ENCODE results near the gene RFC1.

DNA sequence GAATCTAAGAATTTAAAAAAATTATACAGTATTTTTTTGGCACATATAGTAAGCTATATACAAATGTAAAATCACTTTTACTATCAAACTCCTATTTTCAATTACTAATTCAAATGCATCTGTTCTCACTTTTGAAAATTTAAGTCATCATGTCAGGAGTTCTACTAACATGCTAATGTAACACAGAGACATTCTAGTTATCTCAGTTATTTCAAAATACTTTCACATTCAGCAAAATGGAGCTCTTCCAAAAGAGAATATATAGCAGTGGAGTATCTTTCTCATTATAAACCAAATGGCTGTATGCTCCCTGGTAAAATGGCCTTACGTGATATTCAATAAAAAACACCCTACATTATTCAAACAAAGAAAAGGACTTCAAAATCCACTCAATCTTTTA, 42.3 kb downstream of the RFC1 start:
- TF ChIP-seq POLR2AphosphoS5 (IDR thresholded peaks at IDR 0.05; ENCODE audit: low read depth, low read length) (no peak), SIN3A (IDR thresholded peaks at IDR 0.05; ENCODE audit: borderline replicate concordance, insufficient read depth, low read length) (no peak), TAF1 (IDR thresholded peaks at IDR 0.05; ENCODE audit: borderline replicate concordance, insufficient read depth, low read length) (no peak), FOXP2 (optimal IDR thresholded peaks at IDR 0.05; ENCODE audit: borderline replicate concordance, extremely low read depth, extremely low read length, insufficient read depth) (no peak)
- TF ChIP-seq, protein P1, sequence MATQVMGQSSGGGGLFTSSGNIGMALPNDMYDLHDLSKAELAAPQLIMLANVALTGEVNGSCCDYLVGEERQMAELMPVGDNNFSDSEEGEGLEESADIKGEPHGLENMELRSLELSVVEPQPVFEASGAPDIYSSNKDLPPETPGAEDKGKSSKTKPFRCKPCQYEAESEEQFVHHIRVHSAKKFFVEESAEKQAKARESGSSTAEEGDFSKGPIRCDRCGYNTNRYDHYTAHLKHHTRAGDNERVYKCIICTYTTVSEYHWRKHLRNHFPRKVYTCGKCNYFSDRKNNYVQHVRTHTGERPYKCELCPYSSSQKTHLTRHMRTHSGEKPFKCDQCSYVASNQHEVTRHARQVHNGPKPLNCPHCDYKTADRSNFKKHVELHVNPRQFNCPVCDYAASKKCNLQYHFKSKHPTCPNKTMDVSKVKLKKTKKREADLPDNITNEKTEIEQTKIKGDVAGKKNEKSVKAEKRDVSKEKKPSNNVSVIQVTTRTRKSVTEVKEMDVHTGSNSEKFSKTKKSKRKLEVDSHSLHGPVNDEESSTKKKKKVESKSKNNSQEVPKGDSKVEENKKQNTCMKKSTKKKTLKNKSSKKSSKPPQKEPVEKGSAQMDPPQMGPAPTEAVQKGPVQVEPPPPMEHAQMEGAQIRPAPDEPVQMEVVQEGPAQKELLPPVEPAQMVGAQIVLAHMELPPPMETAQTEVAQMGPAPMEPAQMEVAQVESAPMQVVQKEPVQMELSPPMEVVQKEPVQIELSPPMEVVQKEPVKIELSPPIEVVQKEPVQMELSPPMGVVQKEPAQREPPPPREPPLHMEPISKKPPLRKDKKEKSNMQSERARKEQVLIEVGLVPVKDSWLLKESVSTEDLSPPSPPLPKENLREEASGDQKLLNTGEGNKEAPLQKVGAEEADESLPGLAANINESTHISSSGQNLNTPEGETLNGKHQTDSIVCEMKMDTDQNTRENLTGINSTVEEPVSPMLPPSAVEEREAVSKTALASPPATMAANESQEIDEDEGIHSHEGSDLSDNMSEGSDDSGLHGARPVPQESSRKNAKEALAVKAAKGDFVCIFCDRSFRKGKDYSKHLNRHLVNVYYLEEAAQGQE (IDR thresholded peaks at IDR 0.05; ENCODE audit: insufficient read depth in 1 of 2, low read depth in 2 of 2, low read length in 2 of 2) = no peak
